ENCODE results near the gene CFAP61.

Gene CFAP61

DNA sequence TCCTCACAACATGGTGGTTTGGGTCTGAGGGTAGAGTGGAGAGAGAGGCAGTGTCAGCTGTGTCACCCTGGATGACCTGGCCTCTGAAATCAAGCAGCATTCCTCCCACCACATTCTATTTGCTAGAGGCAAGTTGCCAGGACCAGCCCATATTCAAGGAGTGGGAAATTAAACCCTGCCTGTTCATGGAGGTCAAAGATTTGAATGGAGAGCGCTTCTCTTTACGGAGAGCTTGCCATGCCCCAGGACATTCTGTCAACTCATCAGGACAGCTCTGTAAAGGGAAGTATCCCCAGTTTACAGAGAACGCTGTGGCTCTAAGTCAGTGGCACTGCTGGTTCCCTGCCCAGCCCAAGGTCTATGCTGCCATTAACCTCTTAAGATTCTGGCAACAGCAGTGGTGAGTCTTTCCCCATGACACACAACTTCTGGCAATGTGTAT is 225.6 kb downstream of the CFAP61 start:
- in situ Hi-C loops (cut with HindIII; ENCODE audit: low pct_ligation_motif_present, low sequenced_read_pairs) = no loop called here
- no peak for DNase-seq
- TF ChIP-seq CTCF (IDR thresholded peaks at IDR 0.05; ENCODE audit: low read depth, low read length, missing control alignments) = no peak
- no peaks in the 10 kb centered on the region for H3K36me3 ChIP-seq (replicated peaks)
- H3K27ac ChIP-seq = no peak overlapping the region
- H3K4me3 ChIP-seq (ENCODE audit: low read depth, low read length) = no peak overlapping the region
- peaks cover 3% of the 10 kb centered on the region for H3K27me3 ChIP-seq (replicated peaks)

- in situ Hi-C loops (cut with HindIII; ENCODE audit: low pct_ligation_motif_present, low sequenced_read_pairs) = no loop called here
- no peak overlapping the region for H3K4me3 ChIP-seq (ENCODE audit: low read depth, low read length)
- no peak for TF ChIP-seq CTCF (IDR thresholded peaks at IDR 0.05; ENCODE audit: low read depth, low read length, missing control alignments)
Observed at GRCh38 chr20:20286061-20286460, 233.7 kb downstream of the CFAP61 start.

DNA sequence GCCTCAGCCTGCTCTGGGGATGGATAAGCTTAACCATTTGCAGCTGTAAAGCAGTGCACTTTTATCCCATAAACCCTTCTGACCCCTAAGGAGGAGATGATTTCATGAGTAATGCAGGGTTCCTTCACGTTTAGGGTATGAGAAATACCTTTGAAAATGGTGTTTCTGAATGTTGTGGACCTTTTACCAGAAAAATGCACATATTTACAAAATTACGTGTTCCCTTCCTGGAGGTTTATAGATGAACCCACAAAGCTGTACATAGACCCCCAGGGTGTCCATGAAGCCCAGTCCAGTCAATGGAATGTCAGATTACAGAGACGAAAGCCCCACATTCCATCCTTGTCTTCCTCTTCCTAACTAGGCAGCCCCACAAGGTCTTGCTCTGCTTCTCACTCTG is 237.0 kb downstream of the CFAP61 start:
- H3K27ac ChIP-seq = no peak overlapping the region
- no peaks in the 10 kb centered on the region for H3K36me3 ChIP-seq (replicated peaks)
- no peak for TF ChIP-seq CTCF (IDR thresholded peaks at IDR 0.05; ENCODE audit: low read depth, low read length, missing control alignments)
- H3K4me3 ChIP-seq (ENCODE audit: low read depth, low read length) = no peak overlapping the region
- in situ Hi-C loops (cut with HindIII; ENCODE audit: low pct_ligation_motif_present, low sequenced_read_pairs) = no loop called here
- H3K27me3 ChIP-seq (replicated peaks) = no peaks in the 10 kb centered on the region
- DNase-seq = no peak

More at GRCh38 chr20:20286061-20286460, 233.7 kb downstream of the CFAP61 start:
- no peaks in the 10 kb centered on the region for H3K36me3 ChIP-seq (replicated peaks)
- no peak overlapping the region for H3K27ac ChIP-seq
- H3K27me3 ChIP-seq (replicated peaks) = no peaks in the 10 kb centered on the region
- DNase-seq = no peak

DNA sequence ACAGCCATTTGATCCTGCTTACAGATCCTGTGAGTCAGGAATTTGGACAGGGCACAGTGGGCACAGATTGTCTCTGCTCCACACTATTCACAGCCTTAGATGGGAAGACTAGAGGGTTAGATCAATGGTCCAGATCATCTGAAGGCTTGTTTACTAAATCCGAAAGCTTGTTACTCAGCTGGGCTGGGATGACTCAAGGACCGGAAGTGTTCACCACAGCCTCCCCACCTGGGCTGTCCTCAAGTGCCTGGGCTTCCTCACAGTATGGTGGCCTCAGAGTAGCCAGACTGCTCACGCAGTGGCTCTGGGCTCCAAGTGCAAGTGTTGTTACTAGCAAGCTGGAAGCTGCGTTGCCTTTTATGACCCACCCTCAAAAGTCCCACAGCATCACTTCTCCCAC is 240.1 kb downstream of the CFAP61 start:
- Histone ChIP-seq H3K4me3 (ENCODE audit: low read depth, low read length) (no peak overlapping the region), H3K27me3 (replicated peaks) (no peaks in the 10 kb centered on the region), H3K27ac (no peak overlapping the region), H3K36me3 (replicated peaks) (no peaks in the 10 kb centered on the region)
- in situ Hi-C loops (cut with HindIII; ENCODE audit: low pct_ligation_motif_present, low sequenced_read_pairs) = no loop called here
- no peak for DNase-seq
- TF ChIP-seq CTCF (IDR thresholded peaks at IDR 0.05; ENCODE audit: low read depth, low read length, missing control alignments) = no peak

DNA sequence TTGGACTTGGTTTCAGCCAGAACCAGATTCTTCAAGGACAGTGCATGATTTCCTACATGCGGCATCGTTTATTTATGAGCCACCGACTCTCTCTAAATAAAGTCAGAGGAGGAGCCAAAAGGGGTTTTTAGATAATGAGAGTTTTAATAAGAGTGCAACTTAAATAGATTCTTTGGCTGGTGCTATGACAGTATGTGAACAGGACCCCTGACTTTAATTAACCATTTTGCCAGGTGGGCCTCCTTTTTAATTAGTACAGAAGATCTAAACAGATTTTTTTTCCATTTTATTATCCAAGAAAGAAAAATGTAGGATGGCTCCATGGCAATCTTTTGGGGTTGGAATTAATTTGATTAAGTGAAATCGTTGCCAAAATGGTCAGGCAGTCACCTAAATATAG is 240.8 kb downstream of the CFAP61 start:
- no peak for TF ChIP-seq CTCF (IDR thresholded peaks at IDR 0.05; ENCODE audit: low read depth, low read length, missing control alignments)
- Histone ChIP-seq H3K27me3 (replicated peaks) (no peaks in the 10 kb centered on the region), H3K36me3 (replicated peaks) (no peaks in the 10 kb centered on the region), H3K4me3 (ENCODE audit: low read depth, low read length) (no peak overlapping the region), H3K27ac (no peak overlapping the region)
- no peak for DNase-seq
- in situ Hi-C loops (cut with HindIII; ENCODE audit: low pct_ligation_motif_present, low sequenced_read_pairs) = no loop called here

- no peaks in the 10 kb centered on the region for H3K36me3 ChIP-seq (replicated peaks)
- TF ChIP-seq CTCF (IDR thresholded peaks at IDR 0.05; ENCODE audit: low read depth, low read length, missing control alignments) = no peak
- DNase-seq = no peak
- H3K27me3 ChIP-seq (replicated peaks) = no peaks in the 10 kb centered on the region
- in situ Hi-C loops (cut with HindIII; ENCODE audit: low pct_ligation_motif_present, low sequenced_read_pairs) = no loop called here
- H3K27ac ChIP-seq = no peak overlapping the region
- no peak overlapping the region for H3K4me3 ChIP-seq (ENCODE audit: low read depth, low read length)
Observed at GRCh38 chr20:20293691-20294385, 241.5 kb downstream of the CFAP61 start.
